ENCODE data around the gene GRIK5.

Gene GRIK5

DNA sequence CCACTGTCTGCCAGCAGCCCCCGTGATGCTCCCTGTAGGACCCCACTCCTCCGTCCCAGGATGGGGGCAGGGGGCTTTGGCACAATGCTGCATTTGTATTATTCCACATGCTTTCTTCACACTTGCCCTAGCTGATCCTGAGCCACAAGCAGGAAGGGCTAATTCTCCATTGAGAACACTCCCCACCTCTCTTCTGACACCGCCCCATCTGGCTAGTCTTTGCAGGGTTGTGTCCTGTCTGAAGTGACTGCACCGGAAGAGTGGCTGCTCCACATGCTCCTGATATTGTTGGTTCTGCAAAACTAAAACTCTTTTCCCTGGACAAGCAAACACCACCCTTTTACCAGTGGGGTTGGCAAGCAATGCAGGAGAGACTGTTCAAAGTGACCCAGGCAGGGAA is 23.9 kb upstream of the GRIK5 start:
- no peak for DNase-seq

DNA sequence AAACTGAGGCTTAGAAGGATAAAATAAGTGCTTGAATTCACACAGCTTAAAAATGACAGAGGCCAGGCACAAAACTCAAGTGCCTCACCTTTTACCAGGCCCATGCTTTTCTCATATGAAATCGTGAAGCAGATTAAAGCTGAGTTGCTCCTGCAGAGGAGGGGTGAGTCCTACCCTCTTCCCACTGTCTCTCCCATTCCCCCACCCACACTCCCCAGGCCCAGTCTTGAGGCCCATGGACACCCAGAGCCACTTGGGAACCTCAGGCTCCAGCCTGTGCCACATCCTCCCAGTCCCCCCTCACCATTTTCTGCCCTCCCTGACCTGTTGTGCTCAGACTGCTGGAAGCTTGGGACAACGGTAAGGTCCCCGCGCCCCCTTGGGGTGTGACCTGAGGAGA is 23.5 kb upstream of the GRIK5 start:
- no peak for DNase-seq

GRCh38 chr19:42092350-42092749 is 22.3 kb upstream of the GRIK5 start:
- DNase-seq = no peak

DNA sequence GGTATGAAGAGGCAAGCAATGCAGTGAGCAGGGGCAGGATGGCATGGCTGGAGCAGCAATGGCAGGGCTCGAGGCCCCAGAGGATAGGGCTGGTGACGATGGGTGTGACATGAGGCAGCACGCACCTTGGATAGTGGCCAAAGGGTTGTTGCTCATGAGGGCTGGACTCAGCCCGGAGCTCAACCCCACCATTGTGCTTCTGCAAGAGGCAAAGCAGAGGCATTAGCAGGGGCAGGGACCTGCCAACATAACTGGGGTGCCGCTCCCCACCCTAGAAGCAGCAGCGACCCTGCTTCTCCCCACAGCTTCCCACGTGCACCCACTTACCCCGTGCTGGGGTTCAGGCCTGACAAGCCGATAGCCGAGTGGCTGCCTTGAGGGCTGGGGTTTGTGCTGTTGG is 21.7 kb upstream of the GRIK5 start:
- no peak for DNase-seq

- DNase-seq = no peak
Observed at GRCh38 chr19:42091300-42091699, 21.3 kb upstream of the GRIK5 start.

DNA sequence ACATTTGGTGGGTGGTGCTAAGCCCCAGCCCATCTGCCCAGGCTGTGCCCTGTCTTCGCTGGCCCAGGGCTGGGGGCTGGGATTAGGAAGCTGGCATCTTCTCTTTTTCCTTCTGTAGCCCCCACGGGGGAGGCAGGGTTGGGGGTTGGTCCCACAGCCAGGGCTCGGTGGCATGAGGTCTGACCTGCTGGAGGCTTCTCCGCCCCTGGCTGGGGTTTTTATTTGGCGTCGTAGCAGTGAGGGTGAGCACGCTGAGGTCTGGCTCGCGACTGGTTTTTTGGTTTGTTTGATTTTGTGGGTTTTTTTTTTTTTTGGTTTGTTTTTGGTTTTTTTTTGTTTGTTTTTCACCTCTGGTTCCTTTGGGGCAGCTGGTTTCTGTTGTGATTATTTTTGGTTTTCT is 20.7 kb upstream of the GRIK5 start:
- DNase-seq = no peak

- no peak for DNase-seq
Observed at GRCh38 chr19:42089772-42090171, 19.8 kb upstream of the GRIK5 start.

DNA sequence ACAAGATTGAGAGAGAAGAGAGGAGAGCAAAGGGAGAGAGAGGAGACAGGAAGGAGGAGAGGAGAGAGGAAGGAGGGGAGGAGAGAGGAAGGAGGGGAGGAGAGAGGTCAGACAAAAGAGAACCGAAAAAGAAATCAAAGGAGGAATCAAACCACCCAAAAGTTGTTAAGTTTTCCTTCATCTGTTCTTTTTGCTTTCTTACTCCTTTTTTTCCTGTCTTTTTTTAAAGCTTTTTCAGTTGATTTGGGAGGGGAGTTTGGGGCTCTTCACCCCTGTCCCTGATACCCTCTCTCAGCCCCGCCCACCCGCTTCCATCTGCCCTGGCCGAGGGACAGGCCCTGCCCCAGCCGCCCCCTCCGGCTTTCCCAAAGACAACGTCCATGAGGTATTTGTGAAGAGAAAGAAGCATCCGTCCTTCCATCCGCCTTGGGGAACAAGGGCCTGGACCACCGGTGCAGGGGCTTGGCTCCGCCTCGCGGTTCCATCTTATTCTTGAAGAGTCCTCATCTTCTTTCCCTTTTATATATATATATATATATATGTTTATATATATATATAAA is 19.3 kb upstream of the GRIK5 start:
- no peak for DNase-seq

DNA sequence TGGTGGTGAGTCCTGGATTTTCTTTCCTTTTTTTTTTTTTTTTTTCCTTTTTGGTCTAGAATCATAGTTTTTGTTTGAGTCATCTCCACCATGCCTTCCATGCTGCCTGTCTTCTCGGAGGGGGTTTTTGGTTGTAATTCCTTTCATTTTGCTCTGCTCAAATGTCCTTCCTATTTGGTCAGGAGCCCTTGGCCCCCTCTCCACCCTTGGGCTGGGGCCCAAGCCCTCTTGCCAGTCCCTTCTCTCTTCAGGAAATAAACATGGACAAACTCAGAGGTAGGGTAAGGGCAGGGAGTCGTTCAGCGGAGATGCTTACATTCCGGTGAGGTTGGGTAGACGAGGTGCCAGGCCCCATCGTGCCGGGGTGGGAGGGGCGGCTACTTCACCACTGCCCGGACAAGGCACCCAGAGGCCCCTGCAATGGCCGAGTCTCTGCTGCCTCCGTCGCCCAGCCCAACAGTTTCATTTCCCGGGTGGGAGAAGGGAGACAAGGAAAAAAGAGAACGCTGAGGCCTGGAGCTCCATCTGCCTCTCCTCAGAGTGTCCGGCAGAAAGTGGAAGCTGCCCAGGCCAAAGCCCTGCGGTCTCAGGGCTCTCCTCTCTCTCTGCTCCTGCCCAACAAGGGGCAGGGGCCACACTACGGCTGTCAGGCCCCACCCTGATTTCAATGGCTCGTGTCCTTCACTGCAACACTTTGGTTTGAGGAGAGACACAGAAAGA is 18.6 kb upstream of the GRIK5 start:
- DNase-seq = peak; percentile 61

- DNase-seq = no peak
Observed at GRCh38 chr19:42086770-42087550, 17.0 kb upstream of the GRIK5 start.

DNA sequence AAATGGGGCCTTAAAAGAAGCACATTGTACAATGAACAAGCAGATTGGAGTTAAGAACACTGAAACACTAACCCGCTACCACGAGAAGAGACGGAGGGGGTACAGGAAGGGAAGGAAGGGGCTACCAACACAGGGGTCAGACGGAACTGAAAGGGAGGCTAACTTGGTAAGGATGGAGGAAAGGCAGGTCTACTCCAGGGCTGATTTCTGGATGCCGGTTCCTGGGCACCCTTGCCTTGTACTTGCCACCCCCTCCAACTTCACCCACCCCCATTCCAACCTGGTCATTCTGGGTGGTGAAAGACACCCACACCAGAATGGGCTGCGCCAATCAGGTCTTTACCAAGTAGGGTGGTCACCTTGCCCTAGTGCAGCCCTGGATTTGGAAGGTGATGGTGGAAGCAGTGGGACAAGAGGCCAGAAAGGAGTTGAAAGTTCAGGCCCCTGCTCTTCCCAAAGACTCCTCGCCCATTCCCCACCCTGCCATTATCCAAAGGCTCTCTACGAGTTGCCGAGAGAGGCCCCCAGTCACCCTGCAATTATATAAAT is 16.3 kb upstream of the GRIK5 start:
- no peak for DNase-seq

- DNase-seq = no peak
Observed at GRCh38 chr19:42083537-42083936, 13.5 kb upstream of the GRIK5 start.

GRCh38 chr19:42081584-42082203 is 11.7 kb upstream of the GRIK5 start:
- peak; percentile 65 for DNase-seq

GRCh38 chr19:42080764-42081375 is 10.9 kb upstream of the GRIK5 start:
- no peak for DNase-seq

GRCh38 chr19:42079886-42080763 is 10.1 kb upstream of the GRIK5 start:
- DNase-seq = no peak

- no peak for DNase-seq
Observed at GRCh38 chr19:42079276-42079669, 9.3 kb upstream of the GRIK5 start.

GRCh38 chr19:42078538-42079275 is 8.7 kb upstream of the GRIK5 start:
- no peak for DNase-seq

- no peak for DNase-seq
Observed at GRCh38 chr19:42078058-42078457, 8.1 kb upstream of the GRIK5 start.

GRCh38 chr19:42076380-42076944 is 6.5 kb upstream of the GRIK5 start:
- DNase-seq = no peak

GRCh38 chr19:42075616-42076379 is 5.8 kb upstream of the GRIK5 start, which contains the start of gene ZNF574:
TSS of gene ZNF574 (plus strand) at chr19:42076166. CDS start at chr19:42078607, 2,441 bp downstream.
- DNase-seq = peak; percentile 100
